Stimulated activated CD8-positive, alpha-beta memory T cell treated with anti-CD3 and anti-CD28 coated beads, Interleukin-7, amount 100 ng/mL, for 24 hours (primary cell): Measurements from ENCODE around the gene PLEKHA8.

Source experiments
- DNase-seq: peaks from one replicate; pipeline ENCODE4 v3.0.0-alpha.2; 2020; ENCODE audit warnings: low read depth

Gene PLEKHA8, protein sequence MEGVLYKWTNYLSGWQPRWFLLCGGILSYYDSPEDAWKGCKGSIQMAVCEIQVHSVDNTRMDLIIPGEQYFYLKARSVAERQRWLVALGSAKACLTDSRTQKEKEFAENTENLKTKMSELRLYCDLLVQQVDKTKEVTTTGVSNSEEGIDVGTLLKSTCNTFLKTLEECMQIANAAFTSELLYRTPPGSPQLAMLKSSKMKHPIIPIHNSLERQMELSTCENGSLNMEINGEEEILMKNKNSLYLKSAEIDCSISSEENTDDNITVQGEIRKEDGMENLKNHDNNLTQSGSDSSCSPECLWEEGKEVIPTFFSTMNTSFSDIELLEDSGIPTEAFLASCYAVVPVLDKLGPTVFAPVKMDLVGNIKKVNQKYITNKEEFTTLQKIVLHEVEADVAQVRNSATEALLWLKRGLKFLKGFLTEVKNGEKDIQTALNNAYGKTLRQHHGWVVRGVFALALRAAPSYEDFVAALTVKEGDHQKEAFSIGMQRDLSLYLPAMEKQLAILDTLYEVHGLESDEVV

GRCh38 chr7:30028216-30028748 is at the start of gene PLEKHA8:
Gene PLEKHA8, plus strand, starts transcription at chr7:30028412. Its CDS starts 351 bp downstream, at chr7:30028763.
- DNase-seq: peak; percentile 79

- no peak for DNase-seq
Observed at GRCh38 chr7:29980151-29980550, 48.1 kb upstream of the PLEKHA8 start.

DNA sequence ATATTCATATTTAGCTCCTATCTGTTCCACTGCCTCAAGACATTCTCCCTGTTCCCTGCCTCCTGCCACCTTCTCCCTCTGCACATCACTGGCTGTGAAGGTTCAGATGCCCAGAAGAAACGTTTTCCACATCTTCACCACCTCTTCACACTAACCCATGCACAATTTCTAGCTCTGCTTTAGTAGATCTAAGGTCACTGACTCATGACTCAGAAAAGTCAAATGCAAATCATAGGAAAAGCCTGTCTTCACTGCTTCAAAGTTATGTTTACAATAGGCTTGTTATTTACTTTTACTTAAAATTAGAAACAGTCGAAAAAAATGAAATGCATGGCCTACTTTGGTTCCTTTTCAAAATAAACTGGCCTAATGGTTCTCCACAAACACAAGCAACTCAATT is 41.1 kb upstream of the PLEKHA8 start:
- no peak for DNase-seq

- DNase-seq: no peak
Observed at GRCh38 chr7:29987811-29988317, 40.3 kb upstream of the PLEKHA8 start.

DNA sequence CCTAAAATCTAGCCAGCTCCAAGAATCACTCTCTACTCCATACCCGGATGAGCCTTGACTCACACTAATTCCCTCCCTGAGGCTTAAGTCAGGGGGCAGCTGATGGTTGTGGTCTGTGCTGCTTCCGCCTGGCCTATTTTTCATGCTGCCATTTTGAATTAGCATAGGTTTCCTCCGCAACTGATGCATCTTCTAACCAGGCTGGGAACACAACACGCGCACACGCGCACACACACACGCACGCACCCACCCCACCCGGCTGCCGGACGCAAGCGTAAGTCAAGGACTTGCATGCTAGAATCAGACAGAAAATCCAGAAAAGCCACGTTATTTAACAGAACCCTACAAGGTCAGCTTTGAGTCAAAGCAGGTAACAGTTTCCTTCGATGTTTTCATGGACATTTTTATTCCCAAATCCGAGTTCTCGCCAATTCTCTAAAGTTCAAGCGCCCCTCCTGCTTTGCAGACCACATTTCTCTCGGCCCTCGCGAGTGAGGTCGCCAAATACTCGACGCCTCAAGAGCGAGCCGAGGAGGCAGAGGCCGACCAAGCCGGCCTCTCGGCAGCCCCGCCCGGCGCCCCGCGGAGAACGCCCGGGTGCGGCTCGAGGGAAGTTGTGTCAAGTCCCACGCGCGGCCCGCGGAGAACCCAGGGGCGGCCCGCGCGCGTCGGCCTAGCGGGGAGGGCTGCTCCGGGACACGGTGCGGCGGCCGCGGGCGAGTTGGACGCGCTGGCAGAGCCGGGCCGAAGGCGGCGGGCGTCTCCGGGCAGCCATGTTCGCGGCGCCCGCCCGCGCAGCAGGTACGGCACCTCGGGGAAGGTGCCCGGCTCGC is 39.6 kb upstream of the PLEKHA8 start:
- DNase-seq: no peak

GRCh38 chr7:29989257-29989995 is 38.8 kb upstream of the PLEKHA8 start, which contains the start of gene SCRN1:
Gene SCRN1, minus strand, starts transcription at chr7:29989801. Its CDS starts 20,734 bp downstream, at chr7:29969067.
- no peak for DNase-seq

DNA sequence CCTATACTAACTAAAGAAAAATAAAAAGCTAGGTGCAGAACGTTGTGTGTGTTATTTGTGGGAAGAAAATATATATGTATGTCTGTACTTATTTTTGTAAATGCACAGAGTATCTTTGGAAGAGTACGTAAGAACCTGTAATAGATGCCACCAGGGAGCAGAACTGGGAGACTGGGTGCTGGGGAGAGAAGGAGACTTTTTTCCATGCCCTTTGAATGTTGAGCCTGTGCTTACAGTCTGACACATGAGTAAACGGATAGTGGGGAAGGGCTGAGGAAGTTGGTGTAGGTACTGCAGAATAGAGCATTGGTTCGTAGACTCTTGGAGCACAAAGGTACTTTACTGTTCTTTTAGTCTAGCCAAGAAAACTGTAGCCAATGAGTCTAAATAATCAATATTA is 37.3 kb upstream of the PLEKHA8 start:
- no peak for DNase-seq

- no peak for DNase-seq
Observed at GRCh38 chr7:29991937-29992336, 36.3 kb upstream of the PLEKHA8 start.

DNA sequence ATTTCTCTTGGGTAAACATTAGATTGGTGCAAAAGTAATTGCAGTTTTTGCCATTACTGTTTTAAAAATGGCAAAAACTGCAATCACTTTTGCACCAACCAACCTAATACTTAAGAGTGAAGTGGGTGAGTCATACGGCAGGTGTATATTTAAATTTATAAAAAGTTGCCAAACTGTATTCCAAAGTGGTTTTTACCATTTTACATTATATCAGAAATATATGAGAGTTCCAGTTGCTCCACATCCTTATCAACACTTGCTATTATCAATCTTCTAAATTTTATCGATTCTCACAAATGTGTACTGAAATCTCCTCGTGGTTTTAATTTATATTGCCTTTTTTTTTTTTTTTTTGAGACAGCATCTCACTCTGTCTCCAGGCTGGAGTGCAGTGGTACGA is 35.1 kb upstream of the PLEKHA8 start:
- DNase-seq: no peak

DNA sequence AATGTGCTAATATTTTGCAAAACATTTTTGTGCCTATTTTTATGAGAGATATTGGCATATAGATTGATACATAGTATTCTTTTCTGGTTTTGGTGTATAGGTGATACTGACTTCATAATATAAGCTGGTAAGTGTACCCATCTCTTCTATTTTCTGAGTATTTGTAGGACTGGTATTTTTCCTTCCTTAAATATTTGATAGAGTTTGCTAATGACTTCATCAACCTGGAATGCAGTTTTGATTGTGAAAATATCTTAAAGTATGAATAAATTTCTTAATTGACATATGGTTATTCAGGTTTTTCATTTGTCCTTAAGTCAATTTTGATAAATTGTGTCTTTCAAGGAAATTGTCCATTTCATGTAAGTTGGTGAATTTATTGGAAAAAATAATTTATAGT is 32.6 kb upstream of the PLEKHA8 start:
- DNase-seq: no peak

DNA sequence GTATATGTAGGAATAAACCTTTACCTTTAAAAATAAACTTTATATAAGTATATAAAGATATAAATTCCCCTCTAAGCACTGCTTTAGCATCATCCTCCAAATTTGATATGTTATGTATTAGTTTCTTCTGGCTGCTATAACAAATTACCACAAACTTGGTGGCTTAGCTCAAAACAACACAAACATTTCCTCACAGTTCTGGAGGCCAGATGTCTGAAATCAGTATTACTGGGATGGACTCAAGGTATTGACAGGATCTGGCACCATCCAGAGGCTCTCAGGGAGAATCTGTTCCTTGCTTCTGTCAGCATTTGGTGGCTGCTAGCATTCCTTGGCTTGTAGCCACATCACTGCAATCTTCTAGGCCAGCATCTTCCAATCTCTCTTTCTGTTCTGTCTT is 31.9 kb upstream of the PLEKHA8 start:
- DNase-seq: no peak

DNA sequence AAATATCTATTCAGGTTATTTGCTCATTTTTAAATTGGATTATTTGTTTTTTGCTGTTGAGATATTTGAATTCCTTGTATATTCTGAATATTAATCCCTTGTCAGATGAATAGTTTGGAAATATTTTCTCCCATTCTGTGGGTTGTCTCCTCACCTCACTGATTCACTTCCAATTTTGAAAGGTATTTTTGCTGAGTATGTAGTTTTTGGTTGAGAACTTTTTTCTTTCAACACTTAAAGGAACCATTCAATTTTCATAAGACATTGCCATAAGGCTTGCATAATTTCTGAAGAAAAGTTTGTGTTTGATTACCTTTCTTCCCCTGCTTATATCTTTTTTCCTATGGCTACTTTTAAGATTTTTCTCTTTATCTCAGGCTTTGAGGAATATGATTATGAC is 29.7 kb upstream of the PLEKHA8 start:
- DNase-seq: no peak

GRCh38 chr7:30001998-30002397 is 26.2 kb upstream of the PLEKHA8 start:
- DNase-seq: no peak

GRCh38 chr7:30003098-30003497 is 25.1 kb upstream of the PLEKHA8 start:
- DNase-seq: no peak

DNA sequence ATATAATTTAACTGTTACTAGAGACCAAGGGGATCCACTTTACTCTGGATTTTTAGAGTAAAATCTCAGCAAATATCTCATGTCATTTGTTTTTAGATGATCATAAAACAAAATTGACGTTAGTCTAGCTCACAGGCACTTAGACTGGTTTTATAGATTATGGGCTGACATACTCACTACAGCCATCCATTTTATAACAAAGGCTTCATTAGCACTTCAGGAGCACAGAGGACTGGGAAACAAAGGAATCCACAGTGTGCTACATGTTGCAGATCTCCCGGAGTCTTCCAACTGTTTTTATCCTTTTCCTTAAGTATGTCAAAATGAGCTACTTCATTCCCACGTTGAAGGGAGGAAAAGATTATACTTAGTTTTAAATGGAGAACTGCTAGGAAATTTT is 22.7 kb upstream of the PLEKHA8 start:
- DNase-seq: no peak

GRCh38 chr7:30010021-30010420 is 18.2 kb upstream of the PLEKHA8 start:
- no peak for DNase-seq

- DNase-seq: no peak
Observed at GRCh38 chr7:30012757-30013156, 15.5 kb upstream of the PLEKHA8 start.

DNA sequence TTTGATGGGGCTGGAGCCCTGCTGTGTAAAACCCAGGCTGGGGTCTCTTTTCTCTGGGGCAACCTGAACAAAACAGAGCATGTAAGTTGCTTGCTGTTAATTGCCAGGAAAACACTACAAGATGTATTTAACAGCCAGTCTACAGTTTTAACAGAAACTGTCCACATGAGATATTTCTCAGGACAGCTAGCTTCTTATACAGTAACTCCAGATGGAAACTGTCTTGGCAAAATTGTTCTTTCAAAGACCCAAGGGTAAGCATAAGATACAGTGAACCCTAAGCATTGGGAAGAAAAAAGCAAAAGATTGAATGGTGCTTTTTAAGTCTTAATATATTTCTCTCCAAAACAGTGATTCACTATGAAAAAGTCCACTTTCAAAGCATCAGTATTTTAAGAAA is 9.8 kb upstream of the PLEKHA8 start:
- no peak for DNase-seq

GRCh38 chr7:30019387-30019786 is 8.8 kb upstream of the PLEKHA8 start:
- no peak for DNase-seq

- no peak for DNase-seq
Observed at GRCh38 chr7:30019960-30020359, 8.3 kb upstream of the PLEKHA8 start.

- no peak for DNase-seq
Observed at GRCh38 chr7:30020535-30020934, 7.7 kb upstream of the PLEKHA8 start.

DNA sequence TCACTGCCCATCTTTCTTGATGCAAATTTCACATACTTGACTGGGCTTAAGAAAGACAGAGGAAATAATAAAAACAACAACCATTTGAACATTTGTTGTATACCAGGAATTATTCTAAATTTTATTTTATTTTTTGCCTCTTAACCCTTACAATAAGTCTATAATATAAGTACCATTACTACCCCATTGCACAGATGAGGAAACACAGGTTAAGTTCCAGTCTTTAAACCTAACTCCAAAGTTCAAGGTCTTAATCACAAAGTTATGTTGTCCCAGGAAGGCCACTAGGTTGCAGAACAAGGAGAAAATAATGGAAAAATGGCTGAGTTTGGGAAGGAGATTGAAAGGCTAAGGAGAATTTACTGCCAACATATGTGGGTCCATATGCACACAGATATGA is 5.2 kb upstream of the PLEKHA8 start:
- no peak for DNase-seq
